ENCODE measurements around the gene RXRB. TPM values are rescaled to one million over a fixed set of nuclear protein-coding genes. Genes with fewer than 3 reads are reported as not detected.
A peak's percentile ranks its signal among the peaks of the same experiment; 100 is the strongest.

The RXRB gene
- total and polyA plus RNA-seq, 2 of the 13 experiments (the other 11 are each of a cell fraction or from before 2014, with no cell fraction given), result 26.7 to 55.7 TPM

- TF ChIP-seq ZNF784 (CRISPR knock-in tag; IDR thresholded peaks at IDR 0.05; ENCODE audit: borderline replicate concordance) (peak; percentile 76; the same call in 1 of the 2 replicates), KLF15 (CRISPR knock-in tag; IDR thresholded peaks at IDR 0.05; ENCODE audit: borderline replicate concordance) (no peak), TGIF2 (CRISPR knock-in tag; IDR thresholded peaks at IDR 0.05) (peak; percentile 88; the same call in 1 of the 2 replicates), ZNF782 (CRISPR knock-in tag; IDR thresholded peaks at IDR 0.05; ENCODE audit: borderline replicate concordance) (no peak; the same call in 1 of the 2 replicates), MAFK (conservative IDR thresholded peaks at IDR 0.05 in 1 of 2, IDR thresholded peaks at IDR 0.05 in 1 of 2; ENCODE audit: low read length in 2 of 2) (no peak), ZNF281 (CRISPR knock-in tag; IDR thresholded peaks at IDR 0.05; ENCODE audit: borderline replicate concordance) (peak; percentile 53; the same call in 1 of the 2 replicates), STAT5B (CRISPR knock-in tag; IDR thresholded peaks at IDR 0.05) (no peak), MAZ (IDR thresholded peaks at IDR 0.05; ENCODE audit: borderline replicate concordance, low read depth, low read length) (peak; percentile 57; the same call in 1 of the 2 replicates), MAZ (CRISPR knock-in tag; IDR thresholded peaks at IDR 0.05; ENCODE audit: low read depth) (no peak; the same call in 1 of the 2 replicates), NKX3-1 (CRISPR knock-in tag; IDR thresholded peaks at IDR 0.05) (no peak), FOXJ3 (CRISPR knock-in tag; IDR thresholded peaks at IDR 0.05; ENCODE audit: borderline replicate concordance) (no peak), GATAD2A (CRISPR knock-in tag; IDR thresholded peaks at IDR 0.05) (peak; percentile 24; the same call in 1 of the 2 replicates), RFXAP (CRISPR knock-in tag; IDR thresholded peaks at IDR 0.05; ENCODE audit: borderline replicate concordance) (peak; percentile 57; the same call in 1 of the 2 replicates), ZBTB38 (CRISPR knock-in tag; IDR thresholded peaks at IDR 0.05) (peak; percentile 7; the same call in 1 of the 2 replicates), FOXO1 (CRISPR knock-in tag; IDR thresholded peaks at IDR 0.05) (0 out of 2 replicates have a peak, but pooled peaks have one; percentile 23), DRAP1 (CRISPR knock-in tag; IDR thresholded peaks at IDR 0.05) (peak; percentile 62; the same call in 1 of the 2 replicates), HDAC2 (CRISPR knock-in tag; IDR thresholded peaks at IDR 0.05) (peak; percentile 46; the same call in 1 of the 2 replicates), ATF6 (CRISPR knock-in tag; conservative IDR thresholded peaks at IDR 0.05) (no peak), MEIS2 (CRISPR knock-in tag; IDR thresholded peaks at IDR 0.05) (0 out of 2 replicates have a peak, but pooled peaks have one; percentile 33), TAF15 (IDR thresholded peaks at IDR 0.05; ENCODE audit: low read depth, low read length, poor library complexity, severe bottlenecking) (no peak), STAG1 (CRISPR knock-in tag; IDR thresholded peaks at IDR 0.05) (peak; percentile 97), ZKSCAN8 (CRISPR knock-in tag; IDR thresholded peaks at IDR 0.05; ENCODE audit: borderline replicate concordance) (peak; percentile 65; the same call in 1 of the 2 replicates), NFKBIZ (CRISPR knock-in tag; IDR thresholded peaks at IDR 0.05) (no peak)
Measured at GRCh38 chr6:33247977-33248642, 47.6 kb upstream of the RXRB start (continued).
